ENCODE results near the gene DMAC2.
A peak's percentile ranks its signal among the peaks of the same experiment; 100 is the strongest.
"Not testable (repeated sequence)": the region's sequence is repeated elsewhere in the genome, so short reads cannot be mapped to it uniquely, and the experiment has no call there.

The DMAC2 gene

DNA sequence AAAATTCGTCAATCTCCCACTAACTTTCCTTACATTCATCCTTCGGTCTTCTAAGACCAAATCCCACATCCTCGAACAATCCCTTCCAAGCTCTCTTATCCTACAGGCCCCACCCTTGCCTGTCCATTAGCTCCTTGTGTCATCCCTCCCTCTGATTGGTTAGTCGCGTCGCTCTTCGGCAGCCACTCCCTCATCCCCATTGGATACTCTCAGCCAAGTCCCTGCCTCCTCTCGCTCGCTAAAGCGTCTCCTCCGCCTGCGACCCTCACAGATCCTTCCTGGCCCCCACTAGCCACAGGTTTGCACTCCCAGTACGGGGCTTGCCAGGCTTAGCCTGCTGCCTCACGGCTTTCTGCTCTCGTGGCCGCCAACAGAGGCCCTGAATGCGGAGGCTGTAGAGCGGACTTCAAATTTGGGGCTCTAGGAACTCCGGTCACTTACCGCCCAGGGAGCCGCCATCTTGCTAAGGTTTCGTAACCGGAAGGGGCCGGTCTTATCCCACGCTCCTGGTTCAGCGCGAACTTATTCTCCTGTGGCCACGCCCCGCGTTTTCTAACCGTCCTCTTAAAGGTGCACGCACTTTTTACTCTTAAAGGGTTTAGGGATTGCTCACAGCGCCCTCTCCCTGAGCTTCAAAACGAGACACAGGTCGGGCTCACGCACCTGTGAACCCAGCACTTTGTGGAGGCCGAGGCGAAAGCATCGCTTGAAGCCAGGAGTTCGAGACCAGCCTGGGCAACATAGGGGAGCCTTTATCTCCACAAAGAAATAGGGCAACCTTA lies at the start of gene DMAC2:
TSS of gene DMAC2 (minus strand) at position 472 of the 782 bp plus-strand sequence. CDS start at position 459, 13 bp downstream.
- peak; percentile 98 for DNase-seq (ENCODE audit: low spot score)

GRCh38 chr19:41486953-41487352 lies 47.2 kb upstream of the DMAC2 start:
- DNase-seq (ENCODE audit: low spot score), result not testable (repeated sequence)

DNA sequence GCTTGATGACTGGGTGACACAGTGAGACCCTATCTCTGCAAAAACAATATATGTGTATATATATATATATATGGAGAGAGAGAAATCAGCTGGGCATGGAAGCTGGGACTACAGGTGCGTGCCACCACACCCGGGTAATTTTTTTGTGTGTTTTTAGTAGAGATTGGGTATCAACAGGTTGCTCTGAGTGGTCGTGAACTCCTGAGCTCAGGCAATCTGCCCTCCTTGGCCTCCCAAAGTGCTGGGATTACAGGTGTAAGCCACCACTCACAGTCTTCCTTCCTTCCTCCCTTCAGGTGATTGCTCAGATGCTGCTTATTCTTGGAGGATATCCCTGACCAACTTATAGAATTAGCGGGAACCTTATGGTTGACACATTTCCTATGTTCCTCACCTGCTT lies 45.1 kb upstream of the DMAC2 start:
- DNase-seq (ENCODE audit: low spot score), result no peak

DNA sequence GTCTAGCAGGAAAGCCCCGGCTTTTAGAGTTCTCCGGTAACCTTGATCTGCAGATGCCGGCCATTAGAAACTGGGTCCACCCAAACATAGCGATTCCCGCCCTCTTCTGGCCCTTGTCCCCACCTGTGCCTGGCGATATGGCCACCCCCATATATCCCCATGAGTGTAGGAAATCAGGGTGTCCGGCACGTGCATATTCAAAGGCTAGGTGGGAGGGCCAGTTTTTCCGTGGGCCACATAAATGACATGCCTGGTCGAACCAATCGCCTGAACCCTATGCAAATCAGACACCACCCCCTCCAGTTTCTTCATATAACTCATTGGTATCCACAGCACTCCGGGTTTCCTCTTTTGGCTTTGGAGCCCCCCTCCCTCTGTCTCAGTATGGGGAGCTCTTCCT lies 40.6 kb upstream of the DMAC2 start:
- DNase-seq (ENCODE audit: low spot score), result no peak

DNA sequence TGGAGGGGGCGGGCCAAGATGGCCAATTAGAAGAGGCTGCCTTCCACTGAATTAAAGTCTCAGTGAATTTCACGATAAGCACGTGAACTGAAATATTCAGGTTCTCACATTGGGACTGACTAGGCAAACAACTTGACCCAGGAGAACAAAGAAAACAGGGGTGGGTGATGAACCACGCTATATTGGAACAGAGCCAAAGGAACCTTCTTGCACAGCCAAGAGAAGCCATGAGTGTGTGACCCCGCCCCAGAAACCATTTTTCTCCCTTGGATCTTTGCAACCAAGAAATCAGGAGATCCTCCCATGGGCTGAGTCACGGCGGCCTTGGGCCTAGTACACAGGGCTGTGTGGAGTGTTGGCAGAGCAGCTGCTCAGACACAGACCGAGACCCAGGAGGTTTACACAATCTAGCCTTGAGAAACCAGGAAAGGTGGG lies 40.1 kb upstream of the DMAC2 start:
- no peak for DNase-seq (ENCODE audit: low spot score)

- DNase-seq (ENCODE audit: low spot score), result no peak
Measured at GRCh38 chr19:41478875-41479756, 39.4 kb upstream of the DMAC2 start.

DNA sequence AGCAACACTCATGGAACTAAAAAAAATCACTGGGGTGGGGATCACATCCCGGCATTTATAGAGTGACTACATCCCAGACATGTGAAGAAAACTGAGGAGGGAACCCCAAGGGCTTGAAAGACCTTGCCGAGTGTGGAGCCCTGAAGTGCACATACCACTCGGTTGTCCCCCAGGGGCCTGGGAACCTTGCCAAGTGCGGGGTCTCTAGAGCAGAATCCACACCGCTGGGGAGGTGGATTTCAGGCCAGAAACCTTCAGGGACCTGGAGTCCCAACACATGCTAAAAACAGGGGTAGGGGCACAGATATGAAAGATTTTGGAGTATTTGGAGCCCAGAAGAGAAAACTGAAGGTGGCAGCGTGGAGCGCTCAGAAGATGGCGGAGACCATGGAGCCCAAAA lies 38.5 kb upstream of the DMAC2 start:
- DNase-seq (ENCODE audit: low spot score), result no peak

- no peak for DNase-seq (ENCODE audit: low spot score)
Measured at GRCh38 chr19:41476583-41476982, 36.9 kb upstream of the DMAC2 start.

DNA sequence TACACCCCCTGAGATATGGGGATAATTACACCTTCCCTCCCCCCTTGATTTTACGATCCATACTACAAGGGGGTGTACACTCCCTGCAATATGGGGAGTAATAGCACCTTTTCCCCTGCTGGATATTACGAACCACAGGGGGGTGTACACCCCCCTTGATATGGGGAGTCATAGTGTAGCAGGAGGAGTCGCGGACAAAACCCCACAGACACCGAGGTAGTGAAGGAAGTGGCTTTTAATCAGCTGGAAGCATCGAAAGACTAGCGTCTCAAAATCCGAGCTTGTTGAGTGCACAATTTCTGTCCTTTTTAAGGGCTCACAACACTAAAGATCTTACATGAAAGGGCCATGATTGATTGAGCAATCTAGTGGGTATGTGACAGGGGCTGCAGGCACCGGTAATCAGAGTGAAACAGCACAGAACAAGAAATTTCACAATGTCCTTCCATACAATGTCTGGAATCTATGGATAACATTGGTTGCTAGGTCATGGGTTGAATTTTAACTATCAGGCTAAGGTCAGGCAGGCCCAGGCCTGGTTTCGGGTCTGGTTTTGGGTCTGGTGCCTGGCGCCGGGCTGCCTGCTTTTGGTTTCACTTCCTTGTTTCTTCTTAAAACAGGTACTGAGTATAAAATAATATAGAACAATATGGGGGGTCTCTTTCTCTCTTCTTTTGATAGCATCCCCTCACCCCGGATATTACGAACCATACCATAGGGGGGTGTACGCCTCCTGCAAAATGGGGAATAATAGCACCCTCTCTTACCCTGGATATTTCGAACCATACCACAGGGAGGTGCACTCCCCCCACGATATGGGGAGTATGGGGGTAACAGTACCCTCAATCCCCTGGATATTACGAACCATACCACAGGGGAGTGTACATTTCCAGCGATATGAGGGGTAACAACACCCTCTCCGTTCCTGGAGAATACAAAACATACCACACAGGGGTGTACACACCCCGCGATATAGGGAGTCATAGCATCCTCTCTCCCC lies 23.8 kb upstream of the DMAC2 start:
- DNase-seq (ENCODE audit: low spot score), result not testable (repeated sequence)

DNA sequence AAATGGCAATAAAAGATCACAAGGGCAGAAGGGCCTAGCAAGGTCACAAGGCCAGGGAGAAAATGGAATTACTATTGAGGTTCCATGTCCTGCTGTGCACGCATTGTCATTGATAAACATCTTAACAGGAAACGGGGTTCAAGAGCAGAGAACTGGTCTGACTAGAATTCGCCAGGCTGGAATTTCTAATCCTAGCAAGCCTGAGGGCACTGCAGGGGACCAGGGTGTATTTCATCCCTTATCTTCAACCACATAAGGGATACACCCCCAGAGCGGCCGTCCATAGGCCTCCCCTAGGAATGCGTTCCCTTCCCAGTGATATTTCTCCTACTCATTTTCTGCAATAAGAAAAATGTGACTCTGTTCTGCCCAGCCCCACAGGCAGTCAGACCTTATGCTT lies 22.8 kb upstream of the DMAC2 start:
- DNase-seq (ENCODE audit: low spot score), result no peak

DNA sequence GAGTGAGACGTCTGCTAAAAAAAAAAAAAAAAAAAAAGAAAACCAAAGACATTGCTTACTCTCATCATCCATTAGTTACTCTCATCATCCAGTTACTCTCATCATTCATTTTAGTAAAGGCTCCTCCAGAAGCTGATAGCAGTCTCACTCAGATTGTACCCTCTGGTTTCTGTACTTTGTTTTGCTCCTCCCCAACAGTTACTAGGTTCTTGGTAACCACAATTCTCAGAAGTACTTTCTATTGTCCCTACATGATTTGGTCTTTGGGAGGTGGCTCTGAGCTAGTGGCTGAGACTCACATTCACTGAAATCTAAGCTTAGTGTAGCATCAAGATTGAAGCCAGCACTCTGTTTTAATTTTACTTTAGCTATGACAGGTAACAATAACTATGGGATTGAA lies 17.5 kb upstream of the DMAC2 start:
- DNase-seq (ENCODE audit: low spot score), result no peak

DNA sequence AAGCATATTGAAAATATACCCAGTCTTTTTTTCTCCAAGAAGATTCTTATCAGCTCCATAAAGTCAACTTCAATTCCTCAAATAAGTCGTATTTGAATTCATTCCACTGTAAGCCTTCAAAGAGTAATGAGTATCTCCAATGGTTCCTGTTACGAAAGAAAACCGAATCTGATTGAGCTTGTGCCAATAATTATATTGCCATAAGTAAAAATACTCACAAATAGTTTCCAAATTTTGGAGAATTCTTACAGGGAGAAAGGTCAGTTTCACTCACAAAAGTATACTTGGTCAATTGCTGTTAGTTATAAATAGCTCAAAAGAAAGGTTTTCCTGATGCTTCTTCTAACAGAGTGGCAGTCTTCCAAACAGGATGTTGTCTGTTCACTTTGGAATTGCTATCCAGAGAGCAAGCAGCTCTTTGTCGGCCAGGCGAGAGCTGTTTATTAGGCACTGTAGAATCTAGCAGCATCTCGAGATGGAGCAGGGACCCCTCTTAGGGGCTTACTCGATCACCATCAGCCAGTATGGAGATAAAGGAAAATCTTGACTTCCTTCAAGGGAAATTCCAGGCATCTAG lies 16.7 kb upstream of the DMAC2 start:
- no peak for DNase-seq (ENCODE audit: low spot score)

GRCh38 chr19:41455936-41456335 lies 16.2 kb upstream of the DMAC2 start:
- DNase-seq (ENCODE audit: low spot score), result no peak

GRCh38 chr19:41452584-41453275 lies 13.0 kb upstream of the DMAC2 start:
- no peak for DNase-seq (ENCODE audit: low spot score)

DNA sequence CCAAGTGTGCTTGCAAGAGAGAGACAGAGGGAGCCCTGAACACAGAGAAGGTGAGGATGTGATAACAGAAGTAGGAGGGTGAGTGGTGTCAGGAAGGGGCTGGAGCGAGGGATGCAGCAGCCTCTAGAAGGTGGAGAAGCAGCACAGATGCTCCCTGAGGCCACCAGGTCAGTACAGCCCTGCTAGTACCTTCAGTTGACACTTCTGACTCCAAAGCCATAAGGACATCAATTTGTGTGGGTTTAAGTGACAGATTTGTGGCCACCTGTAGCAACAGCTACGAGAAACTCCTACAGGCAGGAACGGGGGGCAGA lies 10.1 kb upstream of the DMAC2 start:
- no peak for DNase-seq (ENCODE audit: low spot score)

DNA sequence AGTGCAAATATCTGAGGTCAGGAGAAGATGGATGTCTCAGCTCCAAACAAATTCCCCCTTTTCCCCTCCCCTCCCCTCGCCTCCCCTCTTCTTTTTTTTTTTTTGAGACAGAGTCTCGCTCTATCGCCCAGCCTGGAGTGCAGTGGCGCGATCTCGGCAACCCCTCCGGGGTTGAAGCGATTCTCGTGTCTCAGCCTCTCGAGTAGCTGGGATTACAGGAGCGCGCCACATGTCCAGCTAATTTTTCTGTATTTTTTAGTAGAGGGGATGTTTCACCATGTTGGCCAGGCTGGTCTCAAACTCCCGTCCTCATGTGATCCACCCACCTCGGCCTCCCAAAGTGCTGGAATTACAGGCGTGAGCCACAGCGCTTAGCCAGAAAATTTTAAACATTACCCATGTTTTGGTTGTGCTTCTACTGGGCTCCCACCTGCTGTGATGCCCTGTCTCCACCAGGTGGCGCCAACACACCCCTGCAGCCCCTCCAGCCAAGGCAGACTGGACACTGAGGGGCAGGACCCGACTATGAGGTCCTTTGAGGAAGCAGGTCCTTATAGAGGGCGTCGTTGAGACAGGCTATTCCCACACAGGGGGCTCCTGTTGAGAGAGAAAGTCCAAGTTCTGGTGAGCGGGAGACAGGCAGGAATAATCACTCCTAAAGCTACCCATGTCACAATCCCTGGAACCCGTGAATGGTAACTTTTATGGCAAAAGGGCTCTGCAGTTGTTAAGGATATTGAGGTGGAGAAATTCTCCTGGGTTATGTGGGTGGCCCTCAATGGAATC lies 9.6 kb upstream of the DMAC2 start:
- DNase-seq (ENCODE audit: low spot score), result peak; percentile 85

GRCh38 chr19:41447732-41448332 lies 8.1 kb upstream of the DMAC2 start:
- DNase-seq (ENCODE audit: low spot score), result no peak

- no peak for DNase-seq (ENCODE audit: low spot score)
Measured at GRCh38 chr19:41445575-41445974, 5.9 kb upstream of the DMAC2 start.

DNA sequence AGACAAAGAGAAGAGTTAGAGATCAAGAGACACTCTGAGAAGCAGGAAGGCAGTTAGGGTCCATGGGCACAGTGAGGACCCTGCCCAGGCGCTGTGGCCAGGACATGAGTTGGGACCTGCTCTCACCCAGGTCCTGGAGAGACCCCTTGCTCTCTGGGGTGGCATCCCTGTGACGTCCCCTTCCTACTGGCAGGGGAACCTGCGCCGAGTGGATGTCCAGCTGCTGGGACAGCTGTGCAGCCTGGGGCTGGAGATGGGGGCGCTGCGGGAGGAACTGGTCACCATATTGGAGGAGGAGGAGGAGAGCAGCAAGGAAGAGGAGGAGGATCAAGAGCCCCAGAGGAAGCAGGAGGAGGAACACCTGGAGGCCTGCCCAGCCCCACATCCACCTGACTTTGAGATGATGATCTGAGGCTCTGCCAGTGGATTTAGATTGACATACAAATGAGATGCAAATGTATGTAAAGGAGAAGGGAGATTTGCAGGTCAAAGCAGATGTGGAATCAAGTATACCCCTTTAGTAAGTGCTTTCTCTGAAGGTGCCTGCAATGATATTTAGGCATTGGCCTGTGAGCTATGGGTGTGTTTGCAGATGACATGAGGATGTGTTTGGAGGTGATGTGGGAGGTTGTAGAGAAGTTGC lies 4.2 kb upstream of the DMAC2 start:
- no peak for DNase-seq (ENCODE audit: low spot score)

Measured in Ammon's horn (tissue), 1 donor.